Heart left ventricle (tissue), 13 donors: ENCODE results near the gene ARHGEF10L.

Experiments used
- POLR2A ChIP-seq, 2 donors: fragments of 450-650 bp; IDR thresholded peaks; one replicate each; pipeline ENCODE4 v1.6.1; 2017; ENCODE audit warnings: antibody characterized with exemption in 2 of 2, mild to moderate bottlenecking in 2 of 2, moderate library complexity in 2 of 2
- TF ChIP-seq, protein P1 (sequence below), 12 donors: fragments of 200-600 bp; sonication (generic) in 4 of 12; IDR thresholded peaks; one replicate each; pipeline versions ENCODE4 v1.5.0 to v1.8.0; 2018 to 2022; ENCODE audit warnings: antibody characterized with exemption in 12 of 12, mild to moderate bottlenecking in 5 of 12
- donor health status: ischemic (EF 13 %, LVEDD 7.1; RV severe dilation, severe dysfunction).
- donor health status: DM: no; HTN: yes; CAD: no.
- donor health status: DM: no; HTN: no; CAD: no.
- donor health status: ischemic (EF 25% LVEDD 6.9; RV normal size, moderate dysfunction).
- donor health status: ischemic (EF 25% LVEDD 5.7; RV mildly dilated, moderate dysfunction).
- donor health status: ischemic (EF 35%, LVEDD 5.7; RV mildly dilated, moderate dysfunction).
- donor health status: nonischemic (EF 11% LVEDD 7.7; RV severe dilation, severe dysfunction).
- donor health status: DM: yes; HTN: yes; CAD: no.
- donor health status: PGD.
- donor health status: ischemic (EF 29% LVEDD 5.4; RV normal size, mild dysfunction).
- donor health status: nonischemic (EF 23%, LVEDD 6.1; RV moderate dilation, normal function).

DNA sequence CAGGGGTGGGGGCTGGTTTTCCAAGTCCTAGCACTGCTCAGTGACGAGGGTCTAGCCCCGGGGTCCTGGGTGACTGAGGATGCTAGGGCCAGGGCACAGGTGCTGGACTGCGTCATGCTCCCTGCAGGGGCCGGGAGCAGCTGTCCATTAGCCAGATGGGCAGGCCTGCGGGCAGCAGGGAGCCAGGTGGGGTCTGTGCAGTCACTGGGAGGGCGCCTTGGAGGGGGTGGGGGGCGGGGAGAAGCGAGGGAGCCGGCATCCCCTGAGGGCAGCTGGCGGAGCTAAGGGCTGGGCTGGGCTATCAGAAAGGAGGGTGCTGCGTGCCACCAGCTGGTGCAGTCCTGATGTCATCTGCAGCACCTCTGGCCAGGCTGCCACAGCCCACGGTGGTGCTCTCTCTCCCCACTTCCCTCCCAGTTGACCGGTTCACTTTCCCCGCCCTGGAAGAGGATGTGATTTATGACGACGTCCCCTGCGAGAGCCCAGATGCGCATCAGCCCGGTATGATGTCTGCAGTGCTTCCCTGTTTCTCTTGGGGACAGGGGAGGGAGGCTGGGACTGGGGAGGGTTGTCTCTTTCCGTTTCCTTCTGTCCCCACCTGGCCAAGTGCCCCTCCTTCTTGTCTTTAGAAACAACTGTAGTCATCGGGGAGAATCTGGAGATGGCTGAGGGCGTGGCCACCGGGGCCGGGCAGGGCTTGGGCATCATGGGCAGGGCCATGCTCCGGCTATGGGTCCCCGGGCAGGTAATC is 63.8 kb downstream of the ARHGEF10L start:
- TF ChIP-seq, protein P1, sequence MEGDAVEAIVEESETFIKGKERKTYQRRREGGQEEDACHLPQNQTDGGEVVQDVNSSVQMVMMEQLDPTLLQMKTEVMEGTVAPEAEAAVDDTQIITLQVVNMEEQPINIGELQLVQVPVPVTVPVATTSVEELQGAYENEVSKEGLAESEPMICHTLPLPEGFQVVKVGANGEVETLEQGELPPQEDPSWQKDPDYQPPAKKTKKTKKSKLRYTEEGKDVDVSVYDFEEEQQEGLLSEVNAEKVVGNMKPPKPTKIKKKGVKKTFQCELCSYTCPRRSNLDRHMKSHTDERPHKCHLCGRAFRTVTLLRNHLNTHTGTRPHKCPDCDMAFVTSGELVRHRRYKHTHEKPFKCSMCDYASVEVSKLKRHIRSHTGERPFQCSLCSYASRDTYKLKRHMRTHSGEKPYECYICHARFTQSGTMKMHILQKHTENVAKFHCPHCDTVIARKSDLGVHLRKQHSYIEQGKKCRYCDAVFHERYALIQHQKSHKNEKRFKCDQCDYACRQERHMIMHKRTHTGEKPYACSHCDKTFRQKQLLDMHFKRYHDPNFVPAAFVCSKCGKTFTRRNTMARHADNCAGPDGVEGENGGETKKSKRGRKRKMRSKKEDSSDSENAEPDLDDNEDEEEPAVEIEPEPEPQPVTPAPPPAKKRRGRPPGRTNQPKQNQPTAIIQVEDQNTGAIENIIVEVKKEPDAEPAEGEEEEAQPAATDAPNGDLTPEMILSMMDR (IDR thresholded peaks at IDR 0.05), result no peak
- no peak for TF ChIP-seq POLR2A (IDR thresholded peaks at IDR 0.05)
